AG04450 (cell line): ENCODE results near the gene KANSL1. TPM values are rescaled to one million over a fixed set of nuclear protein-coding genes. Genes with fewer than 3 reads are reported as not detected.

ENCODE experiments used
- CTCF ChIA-PET: fragments of 300-600, 350-600 bp; formaldehyde crosslinking; extraction: SDS; loops from one replicate; lab custom pipeline; 2022; ENCODE audit warnings: antibody characterized with exemption, inconsistent platforms; lab: Charles Lee
- POLR2A ChIA-PET: fragments of 350-600 bp; formaldehyde crosslinking; extraction: SDS; loops from one replicate; lab custom pipeline; 2021; ENCODE audit warnings: antibody characterized with exemption, inconsistent platforms; lab: Yijun Ruan, JAX
- DNase-seq: peaks from one replicate; pipeline ENCODE4 v3.0.0-alpha.2; 2011; ENCODE audit warnings: low read depth, low spot score
- H3K27ac ChIP-seq: one replicate; pipeline ENCODE4 v1.5.1; 2012; ENCODE audit warnings: low read depth, low read length, control low read depth
- H3K27me3 ChIP-seq: one replicate; pipeline ENCODE4 v1.6.0; 2012; ENCODE audit warnings: low read length; ENCODE audit not compliant: control insufficient read depth, insufficient read depth
- H3K4me3 ChIP-seq: 2 replicates; pipeline ENCODE4 v1.5.1; 2011; ENCODE audit warnings: mild to moderate bottlenecking, low read depth, low read length, control low read depth
- H3K9me3 ChIP-seq: 2 replicates; pipeline ENCODE4 v1.5.1; 2012; ENCODE audit warnings: low read length; ENCODE audit not compliant: control insufficient read depth, insufficient read depth
- polyA plus RNA-seq: library from polyadenylated mRNA; depleted of rRNA; stranded (reverse); fragments of >200 nt; gene quantifications from 2 replicates; pipeline ENCODE4 v1.2.3, GENCODE V29; 2011
- TF ChIP-seq, protein P1 (sequence below): IDR thresholded peaks from 2 replicates; pipeline ENCODE4 v1.5.1; 2011; ENCODE audit warnings: low read depth, low read length, control low read depth, inconsistent platforms

The KANSL1 gene
- polyA plus RNA-seq, 1 experiment, result 15.6 TPM

DNA sequence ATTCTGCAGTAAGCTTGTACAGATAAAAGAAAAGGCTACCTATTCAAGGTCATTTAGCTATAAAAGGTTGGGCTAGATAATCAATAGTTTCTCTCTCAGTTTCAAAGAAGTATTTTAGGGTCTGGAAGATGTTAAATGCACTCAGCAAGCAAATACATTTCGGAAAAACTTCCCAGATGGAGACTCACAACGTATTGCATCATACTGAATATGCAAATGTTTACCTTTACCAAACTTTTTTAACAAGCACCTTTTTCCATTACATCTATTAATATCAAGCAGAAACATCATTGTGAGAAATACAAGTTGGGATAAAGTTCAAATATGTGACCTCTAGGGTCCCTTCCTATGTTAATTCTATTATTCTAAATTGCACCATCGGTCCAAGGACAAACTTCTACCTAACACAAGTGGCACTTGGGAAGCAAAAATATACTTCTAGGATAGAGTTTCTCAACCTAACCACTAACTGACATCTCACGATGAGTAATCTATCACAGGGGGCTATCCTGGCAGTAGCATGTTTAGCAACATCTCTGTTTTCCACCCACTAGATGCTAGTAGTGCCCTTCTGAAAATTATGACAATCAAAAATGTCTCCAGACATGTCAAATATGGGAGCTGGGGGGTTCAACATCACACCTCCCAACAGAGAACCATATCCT lies 14.5 kb downstream of the KANSL1 start:
- no peak overlapping the region for H3K4me3 ChIP-seq
- no peaks in the 10 kb centered on the region for H3K27me3 ChIP-seq
- H3K9me3 ChIP-seq, result no peaks in the 10 kb centered on the region
- H3K27ac ChIP-seq, result no peak overlapping the region
- POLR2A ChIA-PET, result no interaction called here
- DNase-seq, result no peak
- CTCF ChIA-PET, result interaction anchor here (0.8 to 4.7 kb wide), 2 partner anchors 15 to 27 kb away, joined by 5 to 34 read pairs; partner anchors contain the start of gene KANSL1
- TF ChIP-seq, protein P1, sequence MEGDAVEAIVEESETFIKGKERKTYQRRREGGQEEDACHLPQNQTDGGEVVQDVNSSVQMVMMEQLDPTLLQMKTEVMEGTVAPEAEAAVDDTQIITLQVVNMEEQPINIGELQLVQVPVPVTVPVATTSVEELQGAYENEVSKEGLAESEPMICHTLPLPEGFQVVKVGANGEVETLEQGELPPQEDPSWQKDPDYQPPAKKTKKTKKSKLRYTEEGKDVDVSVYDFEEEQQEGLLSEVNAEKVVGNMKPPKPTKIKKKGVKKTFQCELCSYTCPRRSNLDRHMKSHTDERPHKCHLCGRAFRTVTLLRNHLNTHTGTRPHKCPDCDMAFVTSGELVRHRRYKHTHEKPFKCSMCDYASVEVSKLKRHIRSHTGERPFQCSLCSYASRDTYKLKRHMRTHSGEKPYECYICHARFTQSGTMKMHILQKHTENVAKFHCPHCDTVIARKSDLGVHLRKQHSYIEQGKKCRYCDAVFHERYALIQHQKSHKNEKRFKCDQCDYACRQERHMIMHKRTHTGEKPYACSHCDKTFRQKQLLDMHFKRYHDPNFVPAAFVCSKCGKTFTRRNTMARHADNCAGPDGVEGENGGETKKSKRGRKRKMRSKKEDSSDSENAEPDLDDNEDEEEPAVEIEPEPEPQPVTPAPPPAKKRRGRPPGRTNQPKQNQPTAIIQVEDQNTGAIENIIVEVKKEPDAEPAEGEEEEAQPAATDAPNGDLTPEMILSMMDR, result no peak

DNA sequence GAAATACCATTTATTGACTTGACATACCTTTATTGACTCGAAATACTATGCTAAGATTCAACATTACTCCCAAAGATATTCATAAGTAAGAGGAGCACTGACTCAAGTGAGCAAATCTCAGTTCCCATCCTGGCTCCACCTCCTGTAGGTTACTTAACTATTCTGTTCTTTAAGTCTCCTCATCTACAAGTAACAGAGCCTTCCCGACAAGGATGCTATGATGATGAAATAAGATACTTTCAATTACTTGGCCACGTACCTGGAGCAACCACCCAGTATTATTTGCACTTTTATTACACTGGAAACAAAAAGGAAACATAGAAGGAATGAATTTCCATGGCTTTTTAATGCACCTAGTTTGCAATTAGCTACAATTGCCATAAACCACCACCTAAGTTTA lies 16.3 kb downstream of the KANSL1 start:
- CTCF ChIA-PET, result interaction anchor here (0.6 to 4.7 kb wide), 2 partner anchors 16 to 766 kb away, joined by 3 to 34 read pairs; partner anchors contain the start of gene KANSL1
- DNase-seq, result no peak
- no peak overlapping the region for H3K27ac ChIP-seq
- no peak overlapping the region for H3K4me3 ChIP-seq
- H3K9me3 ChIP-seq, result no peaks in the 10 kb centered on the region
- TF ChIP-seq, protein P1, result no peak
- POLR2A ChIA-PET, result no interaction called here
- no peaks in the 10 kb centered on the region for H3K27me3 ChIP-seq

DNA sequence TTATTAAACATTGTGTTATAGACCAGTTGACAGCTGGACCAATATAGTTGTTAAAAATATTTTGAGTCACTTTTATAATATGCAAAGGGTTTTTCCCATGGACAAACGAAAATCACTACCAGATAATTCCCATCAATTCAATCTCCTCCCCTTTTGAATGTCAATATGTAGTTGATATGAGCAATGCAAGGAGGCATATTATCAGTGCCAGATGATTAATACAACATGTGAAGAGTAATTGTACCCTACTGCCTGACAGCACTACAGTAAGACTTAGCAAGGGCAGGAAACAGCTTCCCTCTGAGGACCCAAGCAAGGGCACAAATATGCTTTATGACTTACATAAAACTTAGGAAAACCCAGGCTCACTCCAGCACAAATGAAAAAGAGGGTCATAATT lies 17.3 kb downstream of the KANSL1 start:
- no peak overlapping the region for H3K27ac ChIP-seq
- H3K27me3 ChIP-seq, result no peaks in the 10 kb centered on the region
- no peaks in the 10 kb centered on the region for H3K9me3 ChIP-seq
- POLR2A ChIA-PET, result no interaction called here
- CTCF ChIA-PET, result interaction anchor here (0.7 to 4.7 kb wide), 2 partner anchors 18 to 122 kb away, joined by 5 to 34 read pairs; partner anchors contain the start of gene KANSL1
- H3K4me3 ChIP-seq, result no peak overlapping the region
- TF ChIP-seq, protein P1, result no peak
- no peak for DNase-seq

DNA sequence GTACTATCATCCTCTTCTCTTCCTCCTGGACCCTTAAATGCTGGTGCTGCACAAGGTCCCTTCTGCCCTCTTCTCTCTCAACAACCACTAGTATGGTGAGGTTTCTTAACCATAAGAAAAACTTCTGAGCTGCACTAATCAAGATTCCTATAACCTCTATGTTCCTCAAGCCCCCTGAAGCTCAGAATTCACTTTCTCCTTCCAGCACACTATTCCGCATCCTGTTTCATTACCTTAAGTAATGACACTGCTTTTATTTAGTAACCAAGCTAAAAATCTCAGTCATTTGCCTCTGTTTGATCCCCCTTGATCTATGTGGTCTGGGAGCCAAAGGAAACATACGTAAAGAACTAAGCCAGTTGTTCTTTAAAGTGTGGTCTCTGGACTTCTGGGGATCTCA lies 20.1 kb downstream of the KANSL1 start:
- no peak overlapping the region for H3K27ac ChIP-seq
- TF ChIP-seq, protein P1, result no peak
- no peaks in the 10 kb centered on the region for H3K27me3 ChIP-seq
- CTCF ChIA-PET, result interaction anchor here (1.0 to 1.5 kb wide), 3 partner anchors 20 to 128 kb away, joined by 5 to 8 read pairs (median 5); partner anchors contain the start of gene KANSL1
- no peak overlapping the region for H3K4me3 ChIP-seq
- H3K9me3 ChIP-seq, result no peaks in the 10 kb centered on the region
- POLR2A ChIA-PET, result no interaction called here
- no peak for DNase-seq

DNA sequence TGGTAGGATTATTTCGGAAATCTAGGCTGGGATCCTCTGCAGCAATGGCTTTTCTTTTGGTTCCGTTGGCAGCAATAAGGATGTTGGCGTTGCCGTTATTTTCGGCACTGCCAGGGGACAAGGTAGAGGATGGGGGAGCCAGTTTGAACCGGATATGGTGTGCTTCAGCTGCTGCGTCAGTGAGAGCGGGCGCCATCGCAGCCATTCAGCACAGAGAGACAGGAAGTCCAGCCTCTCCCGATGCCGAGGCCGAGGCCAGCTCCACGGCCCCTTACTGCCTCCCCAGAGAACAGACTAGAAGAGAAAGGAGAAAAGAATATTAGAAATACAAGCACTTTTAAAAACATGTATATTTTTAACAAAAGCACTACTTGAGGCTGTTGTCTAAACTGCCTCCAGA lies 21.3 kb downstream of the KANSL1 start:
- H3K27me3 ChIP-seq, result no peaks in the 10 kb centered on the region
- POLR2A ChIA-PET, result no interaction called here
- no peak overlapping the region for H3K4me3 ChIP-seq
- CTCF ChIA-PET, result interaction anchor here (1.2 to 1.5 kb wide), 2 partner anchors 21 to 128 kb away, joined by 5 to 8 read pairs; partner anchors contain the start of gene KANSL1
- DNase-seq, result no peak
- H3K9me3 ChIP-seq, result no peaks in the 10 kb centered on the region
- no peak overlapping the region for H3K27ac ChIP-seq
- TF ChIP-seq, protein P1, result no peak
